NCI-H774 (cell line): ENCODE data around the gene CHRNA3.
"Not testable (repeated sequence)": the region's sequence is repeated elsewhere in the genome, so short reads cannot be mapped to it uniquely, and the experiment has no call there.

Experiments used
- DNase-seq: peaks from one replicate; lab custom pipeline; 2025; lab: John Stamatoyannopoulos, UW

CHRNA3 gene

GRCh38 chr15:78560201-78560600 is 60.6 kb downstream of the CHRNA3 start:
- DNase-seq: not testable (repeated sequence)

GRCh38 chr15:78552597-78552996 is 68.2 kb downstream of the CHRNA3 start:
- DNase-seq: no peak

- DNase-seq: no peak
Measured at GRCh38 chr15:78551902-78552301, 68.9 kb downstream of the CHRNA3 start.

GRCh38 chr15:78550815-78551214 is 70.0 kb downstream of the CHRNA3 start:
- no peak for DNase-seq

GRCh38 chr15:78550194-78550593 is 70.6 kb downstream of the CHRNA3 start:
- DNase-seq: no peak
